B cell (primary cell): ENCODE measurements around the gene NF2.

Source experiments
- CTCF ChIP-seq: fragments of 200-600 bp; IDR thresholded peaks from one replicate; pipeline ENCODE4 v1.8.0; 2022; ENCODE audit warnings: antibody characterized with exemption, mild to moderate bottlenecking
- EZH2 ChIP-seq: IDR thresholded peaks from 2 replicates; pipeline ENCODE4 v1.6.1; 2012; ENCODE audit warnings: borderline replicate concordance, low read depth, mild to moderate bottlenecking, moderate library complexity, low read length; ENCODE audit not compliant: insufficient read depth, poor library complexity, severe bottlenecking

DNA sequence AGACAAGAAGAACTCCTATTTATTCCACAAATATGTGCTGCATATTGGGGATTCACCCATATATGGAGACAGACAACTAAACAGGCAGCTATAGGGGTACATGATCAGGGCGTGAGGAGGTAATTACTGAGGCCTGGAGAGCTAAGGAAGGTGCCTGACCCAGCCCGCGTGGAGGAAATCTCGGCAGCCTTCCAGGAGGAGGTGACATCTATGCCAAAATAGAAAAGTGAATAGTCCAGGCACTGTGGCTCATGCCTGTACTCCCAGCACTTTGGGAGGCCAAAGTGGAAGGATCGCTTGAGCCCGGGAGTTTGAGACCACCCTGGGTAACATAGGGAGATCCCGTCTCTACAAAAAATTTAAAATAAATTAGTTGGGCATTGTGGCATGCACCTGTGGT is 36.1 kb upstream of the NF2 start:
- no peak for TF ChIP-seq EZH2
- TF ChIP-seq CTCF = no peak
